OCI-LY1 (cell line): ENCODE results near the gene CBARP.

ENCODE experiments used
- H2AFZ ChIP-seq: fragments of 200-600 bp; sonication (generic), shearing (Covaris generic); 2 replicates; pipeline ENCODE4 v1.6.0; 2014; ENCODE audit warnings: antibody characterized with exemption, mild to moderate bottlenecking, low read length
- H3F3A ChIP-seq: fragments of 200-600 bp; sonication (generic), shearing (Covaris generic); 2 replicates; pipeline ENCODE4 v1.6.0; 2014; ENCODE audit warnings: mild to moderate bottlenecking, antibody characterized with exemption, low read length, moderate library complexity; ENCODE audit not compliant: insufficient read depth
- H3K27ac ChIP-seq: fragments of 200-600 bp; sonication (generic); 2 replicates; pipeline ENCODE4 v1.5.1; 2014; ENCODE audit warnings: low read length, mixed run types, mild to moderate bottlenecking, low read depth; ENCODE audit not compliant: poor library complexity, severe bottlenecking
- H3K27me3 ChIP-seq: fragments of 200-600 bp; sonication (generic); 2 replicates; pipeline ENCODE4 v1.6.0; 2014; ENCODE audit warnings: antibody characterized with exemption, mild to moderate bottlenecking, low read length, moderate library complexity; ENCODE audit not compliant: insufficient read depth
- H3K36me3 ChIP-seq: fragments of 200-600 bp; sonication (generic); 2 replicates; pipeline ENCODE4 v1.6.1; 2014; ENCODE audit warnings: mild to moderate bottlenecking, antibody characterized with exemption, low read length, moderate library complexity, mixed read lengths; ENCODE audit not compliant: insufficient read depth
- H3K4me1 ChIP-seq: fragments of 200-600 bp; sonication (generic); 2 replicates; pipeline ENCODE4 v1.5.1; 2014; ENCODE audit warnings: mild to moderate bottlenecking, low read length, moderate library complexity; ENCODE audit not compliant: insufficient read depth, severe bottlenecking
- H3K4me2 ChIP-seq: fragments of 200-600 bp; sonication (generic), shearing (Covaris generic); 2 replicates; pipeline ENCODE4 v1.6.1; 2014; ENCODE audit warnings: low read length
- H3K4me3 ChIP-seq: fragments of 200-600 bp; sonication (generic); 2 replicates; pipeline ENCODE4 v1.5.1; 2014; ENCODE audit warnings: low read length, low read depth, mild to moderate bottlenecking, mixed read lengths; ENCODE audit not compliant: poor library complexity, severe bottlenecking
- H3K79me2 ChIP-seq: fragments of 200-600 bp; shearing (Covaris generic); 2 replicates; pipeline ENCODE4 v1.6.1; 2016; ENCODE audit warnings: mixed run types, low read length, mixed read lengths; ENCODE audit not compliant: insufficient read depth
- H3K9ac ChIP-seq: fragments of 200-600 bp; sonication (generic), shearing (Covaris generic); 2 replicates; pipeline ENCODE4 v1.6.1; 2014; ENCODE audit warnings: mild to moderate bottlenecking, low read length, mixed read lengths
- H3K9me2 ChIP-seq: fragments of 200-600 bp; sonication (generic), shearing (Covaris generic); 2 replicates; pipeline ENCODE4 v1.6.1; 2014; ENCODE audit warnings: low read depth, mild to moderate bottlenecking, low read length, mixed read lengths
- H3K9me3 ChIP-seq: fragments of 200-600 bp; shearing (Covaris generic); 2 replicates; pipeline ENCODE4 v1.6.1; 2014; ENCODE audit warnings: low read length, mixed read lengths
- H4K20me1 ChIP-seq: fragments of 200-600 bp; sonication (generic), shearing (Covaris generic); 2 replicates; pipeline ENCODE4 v1.6.0; 2016; ENCODE audit warnings: mild to moderate bottlenecking, low read length; ENCODE audit not compliant: insufficient read depth
- EZH2 ChIP-seq: fragments of 200-600 bp; sonication (generic), shearing (Covaris generic); IDR thresholded peaks from 2 replicates; pipeline ENCODE4 v1.8.0; 2017; ENCODE audit warnings: borderline replicate concordance, mixed run types, mild to moderate bottlenecking, antibody characterized with exemption, low read length, moderate library complexity, mixed read lengths
- TF ChIP-seq, protein P1 (sequence below): fragments of 200-600 bp; sonication (generic), shearing (Covaris generic); IDR thresholded peaks from 2 replicates; pipeline ENCODE4 v1.5.1; 2017; ENCODE audit warnings: mild to moderate bottlenecking, antibody characterized with exemption, low read length, moderate library complexity, mixed read lengths

The CBARP gene

GRCh38 chr19:1236576-1236975 is 1.2 kb downstream of the CBARP start:
- no peaks in the 10 kb centered on the region for H3K9me2 ChIP-seq
- no peaks in the 10 kb centered on the region for H3K36me3 ChIP-seq
- peaks cover 5% of the 10 kb centered on the region; the same call in 1 of the 2 replicates for H3F3A ChIP-seq
- H3K27ac ChIP-seq, result no peak overlapping the region
- H3K9ac ChIP-seq, result no peak overlapping the region
- peaks cover 6% of the 10 kb centered on the region; the same call in 1 of the 2 replicates for H3K27me3 ChIP-seq
- no peaks in the 10 kb centered on the region for H3K79me2 ChIP-seq
- no peak overlapping the region for H3K4me3 ChIP-seq
- TF ChIP-seq EZH2, result no peak
- TF ChIP-seq, protein P1, sequence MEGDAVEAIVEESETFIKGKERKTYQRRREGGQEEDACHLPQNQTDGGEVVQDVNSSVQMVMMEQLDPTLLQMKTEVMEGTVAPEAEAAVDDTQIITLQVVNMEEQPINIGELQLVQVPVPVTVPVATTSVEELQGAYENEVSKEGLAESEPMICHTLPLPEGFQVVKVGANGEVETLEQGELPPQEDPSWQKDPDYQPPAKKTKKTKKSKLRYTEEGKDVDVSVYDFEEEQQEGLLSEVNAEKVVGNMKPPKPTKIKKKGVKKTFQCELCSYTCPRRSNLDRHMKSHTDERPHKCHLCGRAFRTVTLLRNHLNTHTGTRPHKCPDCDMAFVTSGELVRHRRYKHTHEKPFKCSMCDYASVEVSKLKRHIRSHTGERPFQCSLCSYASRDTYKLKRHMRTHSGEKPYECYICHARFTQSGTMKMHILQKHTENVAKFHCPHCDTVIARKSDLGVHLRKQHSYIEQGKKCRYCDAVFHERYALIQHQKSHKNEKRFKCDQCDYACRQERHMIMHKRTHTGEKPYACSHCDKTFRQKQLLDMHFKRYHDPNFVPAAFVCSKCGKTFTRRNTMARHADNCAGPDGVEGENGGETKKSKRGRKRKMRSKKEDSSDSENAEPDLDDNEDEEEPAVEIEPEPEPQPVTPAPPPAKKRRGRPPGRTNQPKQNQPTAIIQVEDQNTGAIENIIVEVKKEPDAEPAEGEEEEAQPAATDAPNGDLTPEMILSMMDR, result no peak
- peaks cover 18% of the 10 kb centered on the region for H3K4me1 ChIP-seq
- H3K4me2 ChIP-seq, result no peak overlapping the region
- H2AFZ ChIP-seq, result no peak overlapping the region
- H4K20me1 ChIP-seq, result no peaks in the 10 kb centered on the region
- H3K9me3 ChIP-seq, result no peaks in the 10 kb centered on the region

DNA sequence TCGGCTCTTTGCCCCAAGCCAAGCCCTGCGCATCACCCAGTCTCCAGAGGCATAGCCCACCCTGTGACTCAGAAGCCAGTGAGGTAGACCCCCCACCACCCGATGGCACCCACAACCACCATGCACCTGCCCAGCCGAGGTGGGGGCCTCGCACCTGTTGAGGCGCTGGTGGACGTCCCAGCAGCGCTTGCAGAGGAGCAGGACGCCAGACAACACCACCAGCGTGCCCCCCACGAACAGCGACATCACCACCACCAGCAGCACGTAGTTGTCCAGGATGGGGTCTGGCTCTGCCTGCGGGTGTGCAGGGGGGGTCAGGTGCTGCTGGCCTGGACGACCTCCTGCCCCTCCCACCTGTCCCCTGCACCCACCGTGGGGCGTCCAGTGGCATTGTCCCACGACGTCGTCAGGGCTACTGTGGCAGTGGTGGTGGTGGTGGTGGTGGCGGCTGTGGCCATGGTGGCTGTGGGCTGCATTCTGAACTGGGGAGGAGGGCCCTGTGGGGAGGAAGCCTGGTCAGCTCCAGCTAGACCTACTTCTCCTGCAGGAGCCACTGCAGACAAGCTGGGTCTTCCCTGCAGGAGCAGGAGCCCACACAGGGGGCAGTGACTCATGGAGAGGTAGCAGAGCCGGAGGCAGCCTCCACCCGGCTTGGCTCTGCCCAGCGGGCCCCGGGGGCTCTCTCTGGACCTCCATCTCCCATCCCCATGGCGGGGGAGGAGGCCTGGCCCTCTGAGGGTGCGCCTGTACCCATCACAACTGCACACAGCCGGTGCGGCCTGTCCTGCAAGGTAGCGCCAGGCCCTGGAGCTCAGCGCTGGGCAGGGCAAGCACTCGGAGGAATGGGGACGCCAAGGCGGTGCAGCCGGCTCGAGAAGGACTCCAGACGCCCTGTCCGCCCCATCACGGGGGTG is 1.9 kb downstream of the CBARP start:
- no peaks in the 10 kb centered on the region for H3K9me3 ChIP-seq
- no peak overlapping the region for H3K27ac ChIP-seq
- H3K27me3 ChIP-seq, result peaks cover 6% of the 10 kb centered on the region; the same call in 1 of the 2 replicates
- H3K4me2 ChIP-seq, result no peak overlapping the region
- H3K4me1 ChIP-seq, result peaks cover 14% of the 10 kb centered on the region
- no peaks in the 10 kb centered on the region for H3K36me3 ChIP-seq
- H2AFZ ChIP-seq, result no peak overlapping the region
- H3K9me2 ChIP-seq, result no peaks in the 10 kb centered on the region
- H3K4me3 ChIP-seq, result no peak overlapping the region
- no peak overlapping the region for H3K9ac ChIP-seq
- no peaks in the 10 kb centered on the region for H3K79me2 ChIP-seq
- H4K20me1 ChIP-seq, result no peaks in the 10 kb centered on the region
- TF ChIP-seq, protein P1, result no peak
- no peak for TF ChIP-seq EZH2
- peaks cover 5% of the 10 kb centered on the region; the same call in 1 of the 2 replicates for H3F3A ChIP-seq

DNA sequence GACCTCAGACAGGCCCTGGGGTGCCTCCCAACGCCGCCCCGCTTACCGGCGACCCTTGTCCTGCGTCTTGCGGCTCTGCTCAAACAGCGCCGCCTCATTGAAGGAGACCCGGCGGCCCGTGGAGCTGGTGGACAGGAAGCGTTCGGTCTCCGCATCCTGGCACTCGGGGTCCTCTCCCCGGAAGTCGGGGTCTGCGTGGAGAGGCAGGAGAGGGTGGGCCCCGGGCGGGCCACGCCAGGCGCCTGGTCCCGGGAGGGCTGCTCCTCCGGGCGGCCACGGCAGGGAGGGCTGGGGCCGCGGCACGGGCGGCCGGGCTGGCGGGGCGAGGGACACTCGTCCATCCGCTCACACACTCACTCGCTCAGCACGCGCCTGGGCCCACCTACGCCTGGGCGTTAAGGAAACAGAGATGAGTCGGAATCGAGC is 2.8 kb downstream of the CBARP start:
- Histone ChIP-seq H3K4me2 (no peak overlapping the region), H3F3A (peaks cover 5% of the 10 kb centered on the region; the same call in 1 of the 2 replicates), H3K27ac (no peak overlapping the region), H3K9ac (no peak overlapping the region), H2AFZ (no peak overlapping the region), H3K79me2 (no peaks in the 10 kb centered on the region), H3K9me3 (no peaks in the 10 kb centered on the region), H3K4me1 (peaks cover 8% of the 10 kb centered on the region), H3K27me3 (peaks cover 6% of the 10 kb centered on the region; the same call in 1 of the 2 replicates), H4K20me1 (no peaks in the 10 kb centered on the region), H3K4me3 (no peak overlapping the region), H3K36me3 (no peaks in the 10 kb centered on the region), H3K9me2 (no peaks in the 10 kb centered on the region)
- TF ChIP-seq, protein P1, result no peak
- TF ChIP-seq EZH2, result no peak
